Measurements from ENCODE around the gene SLC10A7.

SLC10A7 gene

GRCh38 chr4:146271466-146271865, 250.3 kb downstream of the SLC10A7 start:
- no peak overlapping the region for H3K27ac ChIP-seq (ENCODE audit: low read depth, low read length)
- H3K4me1 ChIP-seq (ENCODE audit: control insufficient read depth, low read length): peaks cover 11% of the 10 kb centered on the region
- H4K20me1 ChIP-seq (ENCODE audit: control insufficient read depth, insufficient read depth, low read depth, low read length): no peaks in the 10 kb centered on the region
- no peaks in the 10 kb centered on the region for H3K27me3 ChIP-seq (ENCODE audit: control insufficient read depth, low read length)
- no peaks in the 10 kb centered on the region for H3K36me3 ChIP-seq (ENCODE audit: control insufficient read depth, low read length)
- no peak overlapping the region for H3K4me3 ChIP-seq (ENCODE audit: low read length)
- H3F3A ChIP-seq (ENCODE audit: control insufficient read depth, insufficient read depth): no peaks in the 10 kb centered on the region
- no peaks in the 10 kb centered on the region for H3K79me2 ChIP-seq (ENCODE audit: control insufficient read depth, low read length)
- H3K9me2 ChIP-seq (replicated peaks; ENCODE audit: control insufficient read depth, low read length): no peaks in the 10 kb centered on the region
- H3K9me3 ChIP-seq (ENCODE audit: control insufficient read depth, insufficient read depth, low read length): no peaks in the 10 kb centered on the region
- H3K4me2 ChIP-seq (ENCODE audit: low read length): no peak overlapping the region
- TF ChIP-seq EZH2phosphoT487 (IDR thresholded peaks at IDR 0.05; ENCODE audit: borderline replicate concordance, low read length): no peak
- TF ChIP-seq, protein P1, sequence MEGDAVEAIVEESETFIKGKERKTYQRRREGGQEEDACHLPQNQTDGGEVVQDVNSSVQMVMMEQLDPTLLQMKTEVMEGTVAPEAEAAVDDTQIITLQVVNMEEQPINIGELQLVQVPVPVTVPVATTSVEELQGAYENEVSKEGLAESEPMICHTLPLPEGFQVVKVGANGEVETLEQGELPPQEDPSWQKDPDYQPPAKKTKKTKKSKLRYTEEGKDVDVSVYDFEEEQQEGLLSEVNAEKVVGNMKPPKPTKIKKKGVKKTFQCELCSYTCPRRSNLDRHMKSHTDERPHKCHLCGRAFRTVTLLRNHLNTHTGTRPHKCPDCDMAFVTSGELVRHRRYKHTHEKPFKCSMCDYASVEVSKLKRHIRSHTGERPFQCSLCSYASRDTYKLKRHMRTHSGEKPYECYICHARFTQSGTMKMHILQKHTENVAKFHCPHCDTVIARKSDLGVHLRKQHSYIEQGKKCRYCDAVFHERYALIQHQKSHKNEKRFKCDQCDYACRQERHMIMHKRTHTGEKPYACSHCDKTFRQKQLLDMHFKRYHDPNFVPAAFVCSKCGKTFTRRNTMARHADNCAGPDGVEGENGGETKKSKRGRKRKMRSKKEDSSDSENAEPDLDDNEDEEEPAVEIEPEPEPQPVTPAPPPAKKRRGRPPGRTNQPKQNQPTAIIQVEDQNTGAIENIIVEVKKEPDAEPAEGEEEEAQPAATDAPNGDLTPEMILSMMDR (IDR thresholded peaks at IDR 0.05; ENCODE audit: low read depth, low read length, poor library complexity, severe bottlenecking): no peak

DNA sequence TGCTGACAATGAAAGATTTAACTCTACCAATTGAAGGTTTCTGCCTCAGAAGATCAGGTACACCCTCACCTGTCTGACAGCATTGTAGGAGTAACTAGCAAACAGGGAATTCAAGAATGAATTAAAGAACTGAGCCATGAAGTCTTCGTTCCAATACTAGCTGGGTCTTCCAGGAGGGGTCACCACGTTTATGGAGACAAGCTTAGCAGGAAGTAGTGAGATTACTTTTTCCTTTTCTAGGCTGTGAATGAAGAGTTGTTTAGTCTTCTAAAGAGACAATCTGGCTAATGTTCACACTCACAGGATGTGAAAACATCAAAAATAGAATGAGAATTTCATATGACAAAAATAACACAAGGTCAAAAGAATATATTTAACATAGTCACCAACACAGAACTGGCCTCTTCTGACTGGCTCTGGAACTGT, 252.5 kb downstream of the SLC10A7 start:
- Histone ChIP-seq H3K27ac (ENCODE audit: low read depth, low read length) (no peak overlapping the region), H3K4me2 (ENCODE audit: low read length) (0 out of 2 replicates have a peak overlapping the region, but pooled peaks have one; percentile 2), H3F3A (ENCODE audit: control insufficient read depth, insufficient read depth) (no peaks in the 10 kb centered on the region), H3K36me3 (ENCODE audit: control insufficient read depth, low read length) (no peaks in the 10 kb centered on the region), H3K9me3 (ENCODE audit: control insufficient read depth, insufficient read depth, low read length) (no peaks in the 10 kb centered on the region), H3K4me3 (ENCODE audit: low read length) (no peak overlapping the region), H4K20me1 (ENCODE audit: control insufficient read depth, insufficient read depth, low read depth, low read length) (no peaks in the 10 kb centered on the region), H3K27me3 (ENCODE audit: control insufficient read depth, low read length) (no peaks in the 10 kb centered on the region), H3K9me2 (replicated peaks; ENCODE audit: control insufficient read depth, low read length) (no peaks in the 10 kb centered on the region), H3K4me1 (ENCODE audit: control insufficient read depth, low read length) (peaks cover 11% of the 10 kb centered on the region), H3K79me2 (ENCODE audit: control insufficient read depth, low read length) (no peaks in the 10 kb centered on the region)
- TF ChIP-seq, protein P1 (IDR thresholded peaks at IDR 0.05; ENCODE audit: low read depth, low read length, poor library complexity, severe bottlenecking): no peak
- TF ChIP-seq EZH2phosphoT487 (IDR thresholded peaks at IDR 0.05; ENCODE audit: borderline replicate concordance, low read length): no peak

DNA sequence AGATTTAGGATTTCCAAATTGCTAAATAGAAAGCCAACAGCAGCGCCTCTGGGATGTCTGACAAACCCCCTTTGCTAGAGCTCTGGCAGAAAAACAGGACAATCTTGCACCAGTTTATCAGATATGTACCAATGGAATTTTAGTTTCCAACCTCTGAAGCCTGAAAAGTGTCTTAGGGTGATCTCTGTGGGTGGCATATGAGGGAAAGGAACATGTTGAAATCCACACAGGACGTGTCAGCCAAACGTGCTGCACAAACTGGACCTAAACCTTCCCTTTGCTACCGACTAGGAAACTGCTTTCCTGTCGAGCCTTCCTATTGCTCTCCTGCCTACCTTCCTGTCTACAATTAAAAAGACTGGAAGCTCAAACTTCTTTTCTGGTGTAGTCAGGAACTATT, 253.9 kb downstream of the SLC10A7 start:
- TF ChIP-seq, protein P1 (IDR thresholded peaks at IDR 0.05; ENCODE audit: low read depth, low read length, poor library complexity, severe bottlenecking): no peak
- TF ChIP-seq EZH2phosphoT487 (IDR thresholded peaks at IDR 0.05; ENCODE audit: borderline replicate concordance, low read length): no peak
- Histone ChIP-seq H3K27ac (ENCODE audit: low read depth, low read length) (no peak overlapping the region), H3K4me1 (ENCODE audit: control insufficient read depth, low read length) (peaks cover 11% of the 10 kb centered on the region), H3K79me2 (ENCODE audit: control insufficient read depth, low read length) (no peaks in the 10 kb centered on the region), H3K9me3 (ENCODE audit: control insufficient read depth, insufficient read depth, low read length) (no peaks in the 10 kb centered on the region), H3F3A (ENCODE audit: control insufficient read depth, insufficient read depth) (no peaks in the 10 kb centered on the region), H3K9me2 (replicated peaks; ENCODE audit: control insufficient read depth, low read length) (no peaks in the 10 kb centered on the region), H3K4me2 (ENCODE audit: low read length) (no peak overlapping the region), H4K20me1 (ENCODE audit: control insufficient read depth, insufficient read depth, low read depth, low read length) (no peaks in the 10 kb centered on the region), H3K36me3 (ENCODE audit: control insufficient read depth, low read length) (no peaks in the 10 kb centered on the region), H3K4me3 (ENCODE audit: low read length) (no peak overlapping the region), H3K27me3 (ENCODE audit: control insufficient read depth, low read length) (no peaks in the 10 kb centered on the region)

Measured in DOHH2 (cell line).